HG03558 (cell line): ENCODE results near the gene TTC27.
"Not testable (repeated sequence)": the region's sequence is repeated elsewhere in the genome, so short reads cannot be mapped to it uniquely, and the experiment has no call there.

ENCODE experiments used
- ATAC-seq: cut with Tn5 transposase; IDR thresholded peaks from one replicate; pipeline ENCODE4 v1.9.1; 2021; ENCODE audit warnings: moderate number of reproducible peaks; ENCODE audit not compliant: unreplicated experiment; ENCODE audit errors: extremely low read depth

Gene TTC27

GRCh38 chr2:32718752-32719151 is 90.9 kb downstream of the TTC27 start:
- no peak for ATAC-seq

DNA sequence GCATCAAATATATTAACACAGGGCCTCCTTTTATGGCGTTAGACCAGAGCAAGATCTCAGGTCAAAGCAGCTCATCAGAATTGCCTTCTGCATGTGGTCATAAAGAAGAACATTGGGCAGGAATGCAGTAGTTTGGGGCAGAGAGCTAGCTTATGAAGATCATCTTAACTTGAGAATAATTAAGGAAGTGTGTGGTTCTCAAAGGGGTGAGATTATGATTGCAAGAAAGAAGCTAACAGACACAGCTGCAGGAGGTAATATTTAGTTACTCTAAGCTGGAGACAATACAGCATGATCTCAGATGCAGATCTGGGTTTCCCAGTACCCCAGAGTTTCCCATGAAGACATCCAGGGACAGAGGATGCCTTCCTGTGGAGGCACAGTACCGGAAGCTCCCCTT is 91.6 kb downstream of the TTC27 start:
- no peak for ATAC-seq

GRCh38 chr2:32719933-32720716 is 92.3 kb downstream of the TTC27 start:
- ATAC-seq, result no peak

GRCh38 chr2:32720771-32721170 is 92.9 kb downstream of the TTC27 start:
- no peak for ATAC-seq

GRCh38 chr2:32721376-32721775 is 93.5 kb downstream of the TTC27 start:
- no peak for ATAC-seq

GRCh38 chr2:32723467-32724079 is 95.7 kb downstream of the TTC27 start:
- no peak for ATAC-seq

DNA sequence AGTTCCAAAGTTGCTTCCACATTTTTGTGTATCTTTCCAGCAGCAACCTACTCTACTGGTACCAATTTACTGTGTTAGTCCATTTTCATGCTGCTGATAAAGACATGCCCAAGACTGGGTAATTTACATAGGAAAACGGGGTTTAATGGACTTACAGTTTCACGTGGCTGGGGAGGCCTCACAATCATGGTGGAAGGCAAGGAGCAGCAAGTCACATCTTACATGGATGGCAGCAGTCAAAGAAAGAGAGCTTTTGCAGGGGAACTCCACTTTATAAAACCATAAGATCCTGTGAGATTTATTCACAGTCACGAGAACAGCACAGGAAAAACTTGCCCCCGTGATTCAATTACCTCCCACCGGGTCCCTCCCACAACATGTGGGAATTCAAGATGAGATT is 98.8 kb downstream of the TTC27 start:
- not testable (repeated sequence) for ATAC-seq

DNA sequence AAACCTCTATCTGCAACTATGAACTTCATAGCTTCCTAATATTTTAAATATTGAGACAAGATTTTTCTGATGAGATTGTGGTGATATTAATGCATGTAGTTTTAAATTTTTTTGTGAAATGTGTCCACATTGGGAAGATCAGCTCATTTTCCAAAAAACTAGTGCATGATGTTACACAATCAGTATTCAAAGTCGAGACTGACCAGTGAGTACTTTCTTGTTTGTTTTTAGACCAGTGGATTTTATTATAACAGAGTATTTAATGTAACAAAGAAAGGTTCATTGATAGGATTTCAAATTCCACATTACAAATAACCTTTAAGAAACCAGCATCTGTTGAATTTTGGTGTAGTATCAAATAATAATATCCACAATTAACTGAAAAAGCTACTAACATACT is 99.3 kb downstream of the TTC27 start:
- ATAC-seq, result no peak

DNA sequence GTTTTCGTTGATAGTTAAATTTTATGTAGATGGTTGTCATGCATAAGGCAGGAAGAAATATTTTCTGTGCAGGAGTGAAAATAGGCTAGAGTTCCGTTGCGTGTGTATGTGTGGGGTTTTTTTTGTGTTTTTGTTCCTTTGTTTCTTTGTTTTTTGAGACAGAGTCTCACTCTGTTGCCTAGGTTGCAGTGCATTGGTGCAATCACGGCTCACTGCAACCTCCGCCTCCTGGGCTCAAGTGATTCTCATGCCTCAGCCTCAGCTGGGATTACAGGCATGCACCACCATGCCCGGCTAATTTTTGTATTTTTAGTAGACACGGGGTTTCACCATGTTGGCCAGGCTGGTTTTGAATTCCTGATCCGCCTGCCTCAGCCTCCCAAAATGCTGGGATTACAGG is 103.1 kb downstream of the TTC27 start:
- ATAC-seq, result not testable (repeated sequence)

DNA sequence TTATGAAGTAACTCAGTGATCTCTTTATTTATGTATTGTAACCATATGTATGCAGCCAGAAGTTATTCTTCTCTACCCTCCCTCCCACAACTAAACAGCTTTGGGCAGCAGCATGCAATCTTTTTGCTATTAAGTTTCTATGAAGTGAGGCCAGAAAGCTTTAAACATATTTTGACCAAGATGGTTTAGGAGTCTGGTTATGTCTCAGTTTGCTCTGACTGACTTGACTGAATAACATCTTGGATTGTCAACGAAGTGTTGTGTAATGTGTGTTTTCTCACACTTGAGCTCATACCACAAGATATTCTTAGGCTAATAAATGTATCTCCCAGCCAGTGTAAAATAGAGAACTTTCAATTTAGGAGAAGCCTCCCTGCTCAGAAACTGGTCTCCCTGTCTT is 104.3 kb downstream of the TTC27 start:
- ATAC-seq, result no peak

- no peak for ATAC-seq
Measured at GRCh38 chr2:32732912-32733472, 105.1 kb downstream of the TTC27 start.

- no peak for ATAC-seq
Measured at GRCh38 chr2:32735348-32735747, 107.5 kb downstream of the TTC27 start.

GRCh38 chr2:32738939-32739338 is 111.1 kb downstream of the TTC27 start:
- no peak for ATAC-seq

GRCh38 chr2:32739664-32740063 is 111.8 kb downstream of the TTC27 start:
- no peak for ATAC-seq

- ATAC-seq, result no peak
Measured at GRCh38 chr2:32741575-32741974, 113.7 kb downstream of the TTC27 start.

GRCh38 chr2:32742376-32742775 is 114.5 kb downstream of the TTC27 start:
- no peak for ATAC-seq

DNA sequence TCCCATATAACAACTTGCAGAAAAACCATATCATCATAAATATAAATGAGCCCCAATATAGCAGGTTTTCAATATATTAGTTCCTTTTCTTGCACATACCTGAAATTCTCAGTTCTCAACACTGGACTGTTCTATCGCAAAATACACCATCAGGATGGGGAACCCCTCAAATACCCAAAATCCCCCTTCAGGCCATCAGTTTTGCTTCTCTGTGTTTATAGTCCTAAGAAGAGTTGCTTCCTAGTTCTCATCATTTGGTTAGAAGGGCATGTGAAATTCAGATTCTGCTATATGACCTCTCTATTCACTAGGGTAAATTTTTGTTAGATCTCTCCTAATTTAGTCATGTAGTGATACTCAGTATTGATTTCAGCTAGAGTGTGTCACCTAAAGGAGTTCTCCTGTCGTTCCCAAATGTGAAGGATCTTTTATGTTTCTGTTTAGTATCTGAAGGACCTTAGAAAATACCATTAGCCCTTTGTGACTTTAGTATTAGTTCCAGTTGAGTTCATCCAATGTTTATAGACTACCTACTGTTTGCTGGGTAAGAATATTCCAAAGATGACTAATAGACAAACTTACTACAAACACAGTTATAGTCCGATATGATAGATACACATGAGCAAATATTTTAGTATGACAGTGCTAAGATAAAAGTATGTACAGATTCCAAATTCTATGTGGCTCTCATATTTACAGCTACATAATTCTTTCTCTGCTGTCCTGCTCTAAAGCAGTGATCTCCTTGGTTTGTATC is 115.8 kb downstream of the TTC27 start:
- peak; percentile 70 for ATAC-seq

- ATAC-seq, result no peak
Measured at GRCh38 chr2:32745191-32745590, 117.3 kb downstream of the TTC27 start.

GRCh38 chr2:32745675-32746074 is 117.8 kb downstream of the TTC27 start:
- no peak for ATAC-seq

GRCh38 chr2:32746669-32747068 is 118.8 kb downstream of the TTC27 start:
- no peak for ATAC-seq

- ATAC-seq, result no peak
Measured at GRCh38 chr2:32748158-32748557, 120.3 kb downstream of the TTC27 start.
